Measurements from ENCODE around the gene FAM180A. TPM values are rescaled to one million over a fixed set of nuclear protein-coding genes. Genes with fewer than 3 reads are reported as not detected.
"Not testable (repeated sequence)": the region's sequence is repeated elsewhere in the genome, so short reads cannot be mapped to it uniquely, and the experiment has no call there.

The FAM180A gene
- total and polyA plus RNA-seq, 2 experiments from 2014 or later = not detected

DNA sequence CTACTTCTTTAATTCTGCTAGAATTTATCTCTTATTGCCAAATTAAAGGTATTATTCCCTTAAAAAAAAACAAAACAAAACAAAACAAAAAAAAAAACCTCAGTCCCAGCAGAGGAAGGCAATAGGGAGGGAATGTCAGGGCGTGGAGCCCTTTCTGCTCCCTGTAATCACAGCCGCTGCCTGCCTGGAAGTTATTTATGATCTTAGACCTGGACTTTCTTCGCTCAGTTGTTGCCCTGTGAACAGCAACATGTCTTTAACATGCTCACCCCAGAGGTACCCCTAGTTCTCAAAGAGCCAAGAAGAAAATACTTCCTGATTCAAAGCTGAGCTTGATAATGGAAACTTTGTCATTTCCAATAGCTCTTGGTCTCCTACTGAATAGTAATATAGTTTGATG is 7.7 kb downstream of the FAM180A start:
- DNase-seq (ENCODE audit: low read depth in 1 of 2, low spot score in 1 of 2) = no peak
- TF ChIP-seq CTCF (IDR thresholded peaks at IDR 0.05; ENCODE audit: low read depth, low read length) = no peak
- peaks cover 2% of the 10 kb centered on the region for H3K4me1 ChIP-seq (ENCODE audit: low read depth)
- H3K27me3 ChIP-seq = no peaks in the 10 kb centered on the region
- no peak overlapping the region for H3K27ac ChIP-seq
- no peak overlapping the region for H3K4me3 ChIP-seq
- H3K36me3 ChIP-seq = no peaks in the 10 kb centered on the region
- H3K9me3 ChIP-seq (ENCODE audit: low read depth) = no peaks in the 10 kb centered on the region

DNA sequence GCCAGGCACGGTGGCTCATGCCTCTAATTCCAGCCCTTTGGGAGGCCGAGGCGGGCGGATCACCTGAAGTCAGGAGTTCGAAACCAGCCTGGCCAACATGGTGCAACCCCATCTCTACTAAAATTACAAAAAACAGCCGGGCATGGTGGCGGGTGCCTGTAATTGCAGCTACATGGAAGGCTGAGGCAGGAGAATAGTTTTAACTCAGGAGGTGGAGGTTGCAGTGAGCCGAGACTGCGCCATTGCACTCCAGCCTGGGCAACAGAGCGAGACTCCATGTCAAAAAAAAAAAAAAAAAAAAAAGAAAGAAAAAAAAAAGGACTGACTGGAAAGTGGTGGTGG is 11.3 kb downstream of the FAM180A start:
- H3K9me3 ChIP-seq (ENCODE audit: low read depth); H3K27me3 ChIP-seq; H3K4me3 ChIP-seq; H3K36me3 ChIP-seq; DNase-seq (ENCODE audit: low read depth in 1 of 2, low spot score in 1 of 2); H3K4me1 ChIP-seq (ENCODE audit: low read depth); H3K27ac ChIP-seq: not testable (repeated sequence)
- TF ChIP-seq CTCF (IDR thresholded peaks at IDR 0.05; ENCODE audit: low read depth, low read length) = peak; percentile 4

DNA sequence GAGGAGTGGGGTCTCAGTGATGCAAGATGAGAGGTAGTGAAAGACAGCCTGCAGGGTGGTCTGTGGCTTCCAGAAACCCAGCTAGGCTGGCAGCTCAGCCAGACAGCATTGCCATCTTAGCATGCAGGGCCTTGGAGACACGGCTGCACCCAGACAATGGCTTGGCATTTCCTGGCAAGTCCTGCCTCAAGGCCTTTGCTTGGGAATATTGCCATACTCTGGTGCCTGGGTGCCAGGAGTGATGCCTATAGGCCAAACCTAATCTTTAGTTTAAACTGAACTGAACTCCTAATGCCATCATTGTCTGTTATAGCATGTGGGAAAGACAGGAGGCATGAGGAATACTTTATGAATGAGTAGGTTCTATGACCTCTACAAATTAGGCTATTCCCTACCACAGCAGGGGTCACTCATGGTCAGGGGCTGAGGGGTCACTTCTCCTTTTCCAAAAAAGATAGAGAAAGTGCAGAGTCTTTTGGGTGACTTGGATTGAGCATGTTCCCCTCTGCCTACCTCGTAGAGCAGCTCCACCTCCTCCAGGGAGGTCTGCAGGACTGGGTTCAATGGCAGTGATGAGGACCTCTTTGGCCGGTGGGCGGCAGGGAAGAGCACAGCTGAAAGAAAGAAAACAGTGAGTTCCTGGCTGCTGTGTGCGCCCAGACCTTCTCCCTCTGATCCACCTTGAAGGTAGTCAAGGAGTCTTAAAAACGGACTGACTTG is 11.9 kb downstream of the FAM180A start:
- no peaks in the 10 kb centered on the region for H3K27me3 ChIP-seq
- H3K4me3 ChIP-seq = no peak overlapping the region
- no peak for DNase-seq (ENCODE audit: low read depth in 1 of 2, low spot score in 1 of 2)
- no peaks in the 10 kb centered on the region for H3K9me3 ChIP-seq (ENCODE audit: low read depth)
- H3K36me3 ChIP-seq = no peaks in the 10 kb centered on the region
- H3K4me1 ChIP-seq (ENCODE audit: low read depth) = no peaks in the 10 kb centered on the region
- no peak for TF ChIP-seq CTCF (IDR thresholded peaks at IDR 0.05; ENCODE audit: low read depth, low read length)
- no peak overlapping the region for H3K27ac ChIP-seq

DNA sequence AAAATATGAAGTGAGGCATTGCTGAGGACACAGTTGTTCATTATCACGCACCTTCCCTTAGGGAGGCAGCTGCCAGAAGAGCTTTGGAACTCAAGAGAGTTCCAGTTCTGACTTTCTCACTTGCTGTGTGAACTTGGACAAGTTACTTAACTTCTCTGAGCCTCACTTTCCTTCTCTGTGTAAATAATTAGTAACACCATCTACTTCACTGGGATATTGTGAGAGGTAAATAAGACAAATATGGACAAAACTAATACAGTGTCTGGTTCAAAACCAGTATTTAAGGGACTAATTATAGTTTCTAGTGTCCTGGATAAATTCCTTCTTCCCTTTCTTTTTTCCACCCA is 14.3 kb downstream of the FAM180A start:
- no peak overlapping the region for H3K4me3 ChIP-seq
- no peak for TF ChIP-seq CTCF (IDR thresholded peaks at IDR 0.05; ENCODE audit: low read depth, low read length)

GRCh38 chr7:135733603-135734342 is 14.8 kb downstream of the FAM180A start:
- Histone ChIP-seq H3K4me3 (no peak overlapping the region), H3K27me3 (no peaks in the 10 kb centered on the region), H3K9me3 (ENCODE audit: low read depth) (no peaks in the 10 kb centered on the region), H3K4me1 (ENCODE audit: low read depth) (no peaks in the 10 kb centered on the region), H3K27ac (no peak overlapping the region), H3K36me3 (no peaks in the 10 kb centered on the region)
- TF ChIP-seq CTCF (IDR thresholded peaks at IDR 0.05; ENCODE audit: low read depth, low read length) = no peak
- no peak for DNase-seq (ENCODE audit: low read depth in 1 of 2, low spot score in 1 of 2)

More for the DNA sequence above, 14.3 kb downstream of the FAM180A start:
- no peaks in the 10 kb centered on the region for H3K9me3 ChIP-seq (ENCODE audit: low read depth)
- no peaks in the 10 kb centered on the region for H3K36me3 ChIP-seq
- H3K27me3 ChIP-seq = no peaks in the 10 kb centered on the region
- no peak overlapping the region for H3K27ac ChIP-seq
- DNase-seq (ENCODE audit: low read depth in 1 of 2, low spot score in 1 of 2) = no peak
- H3K4me1 ChIP-seq (ENCODE audit: low read depth) = no peaks in the 10 kb centered on the region
